Activated naive CD4-positive, alpha-beta T cell treated with Interleukin-2 at 50 U/mL for 16 hours (primary cell): Measurements from ENCODE around the gene HSP90AA1.

Source experiments
- DNase-seq: peaks from one replicate; pipeline ENCODE4 v3.0.0-alpha.2; 2020

The HSP90AA1 gene

GRCh38 chr14:102034301-102034700, 52.5 kb downstream of the HSP90AA1 start:
- DNase-seq, result no peak

GRCh38 chr14:102033241-102033640, 53.6 kb downstream of the HSP90AA1 start:
- DNase-seq, result no peak
